Activated CD4-positive, alpha-beta T cell treated with anti-CD3 and anti-CD28 coated beads, Interleukin-2, amount 50 U/mL, for 1 hour (primary cell): Measurements from ENCODE around the gene FAM111B.
"Not testable (repeated sequence)": the region's sequence is repeated elsewhere in the genome, so short reads cannot be mapped to it uniquely, and the experiment has no call there.

ENCODE experiments used
- DNase-seq: peaks from one replicate; pipeline ENCODE4 v3.0.0-alpha.2; 2020

The FAM111B gene

DNA sequence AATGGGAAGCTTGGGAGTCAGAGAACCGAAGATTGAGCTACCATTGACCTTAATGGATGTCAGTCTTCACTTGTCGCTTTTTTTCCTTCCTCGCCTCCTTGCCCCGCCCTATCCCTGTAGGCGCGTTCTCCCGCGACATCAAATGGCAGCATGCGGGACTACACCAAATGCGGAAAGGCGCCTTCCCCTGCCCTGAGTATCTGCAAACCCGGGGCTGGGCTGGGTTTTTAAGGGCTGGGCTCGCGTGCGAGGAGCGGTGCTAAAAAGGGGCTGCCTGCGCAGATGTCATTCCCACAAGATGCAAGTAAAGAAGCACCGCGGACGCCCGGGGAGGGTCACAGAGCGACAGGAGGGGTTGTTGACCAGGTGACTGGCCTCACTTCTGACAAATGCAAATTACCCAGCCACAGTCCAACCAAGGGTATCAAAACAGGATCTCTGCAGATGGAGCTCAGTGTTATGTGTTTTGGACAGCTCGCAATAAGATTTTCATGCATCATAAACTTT is 4.7 kb upstream of the FAM111B start:
- peak; percentile 48 for DNase-seq

DNA sequence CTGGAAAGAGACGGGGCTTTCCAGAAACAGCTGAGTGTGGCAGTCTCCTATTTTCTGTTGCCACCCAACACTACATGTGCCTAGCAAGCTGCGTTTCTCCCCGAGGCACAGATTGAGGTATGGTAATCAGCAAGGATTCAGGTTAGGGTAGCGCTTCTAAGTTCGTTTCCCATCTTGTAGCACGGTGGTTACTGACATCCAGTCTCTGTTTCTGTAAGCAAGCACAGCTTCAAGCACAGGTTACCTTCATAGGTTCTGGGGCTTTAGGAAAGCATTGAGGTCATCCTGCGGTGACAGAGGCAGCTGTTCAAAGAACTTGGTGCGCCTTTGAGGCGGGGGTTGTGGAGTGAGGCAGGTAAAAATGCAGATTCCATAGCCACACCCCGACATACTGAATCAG is 684 bp downstream of the FAM111B start:
- peak; percentile 13 for DNase-seq

DNA sequence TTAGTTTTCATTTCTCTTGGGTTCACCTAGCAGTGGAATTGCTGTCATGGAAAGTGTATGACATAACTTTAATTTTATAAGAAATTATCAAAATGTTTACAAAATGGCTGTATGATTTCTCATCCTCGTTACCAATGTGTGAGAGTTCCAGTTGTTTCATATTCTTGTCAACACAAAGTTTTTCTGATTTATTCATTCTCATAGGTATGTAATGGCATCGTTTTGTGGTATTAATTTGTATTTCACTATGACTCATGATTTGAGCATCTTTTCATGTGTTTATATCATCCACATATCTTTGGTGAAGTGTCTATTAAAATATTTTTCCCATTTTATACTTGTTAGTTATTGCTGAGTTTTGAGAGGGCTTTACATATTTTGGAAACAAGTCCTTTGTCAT is 5.5 kb downstream of the FAM111B start:
- DNase-seq: no peak

DNA sequence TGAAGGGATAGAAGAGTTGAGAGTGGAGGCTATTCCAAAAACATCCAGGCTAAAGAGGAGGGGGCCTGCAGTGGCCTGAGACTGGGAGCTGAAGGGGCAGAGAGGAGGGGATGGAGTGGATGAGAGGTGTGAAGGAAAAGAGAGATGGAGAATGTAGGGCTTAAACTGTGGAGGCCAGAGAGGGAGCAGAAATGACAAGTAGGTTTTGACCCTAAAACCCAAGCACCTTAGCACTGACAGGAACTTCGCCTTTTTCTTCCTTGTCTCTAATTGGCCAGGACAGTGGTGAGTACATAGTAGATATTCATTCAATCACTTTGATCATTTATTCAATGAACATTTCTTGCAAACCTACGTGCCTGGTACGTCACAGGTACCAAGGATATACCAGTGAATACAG is 7.3 kb downstream of the FAM111B start:
- DNase-seq: no peak

- no peak for DNase-seq
These were observed 8.5 kb downstream of the FAM111B start for GRCh38 chr11:59115553-59115952.

DNA sequence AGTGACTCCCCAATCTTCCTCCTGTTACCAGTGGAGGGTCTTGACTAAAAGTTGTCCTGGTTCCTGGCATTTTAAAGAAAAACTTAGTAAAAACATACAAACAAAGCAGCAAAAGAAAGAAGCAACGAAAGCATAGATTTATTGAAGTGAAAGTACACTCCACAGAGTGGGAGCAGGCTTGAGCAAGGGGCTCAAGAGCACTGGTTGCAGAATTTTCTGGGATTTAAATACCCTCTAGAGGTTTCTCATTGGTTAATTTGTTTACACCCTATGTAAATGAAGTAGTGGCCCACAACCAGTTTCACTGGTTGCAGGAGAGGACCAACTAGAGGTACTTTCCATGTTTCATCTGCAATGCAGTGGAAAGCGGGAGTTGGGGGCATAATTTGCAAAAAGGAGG is 10.7 kb downstream of the FAM111B start:
- DNase-seq: no peak

- no peak for DNase-seq
These were observed 12.8 kb downstream of the FAM111B start for GRCh38 chr11:59119826-59120225.

- DNase-seq: peak; percentile 88
These were observed 28.8 kb downstream of the FAM111B start for GRCh38 chr11:59135648-59136461.

- DNase-seq: not testable (repeated sequence)
These were observed 29.5 kb downstream of the FAM111B start for GRCh38 chr11:59136551-59136950.

DNA sequence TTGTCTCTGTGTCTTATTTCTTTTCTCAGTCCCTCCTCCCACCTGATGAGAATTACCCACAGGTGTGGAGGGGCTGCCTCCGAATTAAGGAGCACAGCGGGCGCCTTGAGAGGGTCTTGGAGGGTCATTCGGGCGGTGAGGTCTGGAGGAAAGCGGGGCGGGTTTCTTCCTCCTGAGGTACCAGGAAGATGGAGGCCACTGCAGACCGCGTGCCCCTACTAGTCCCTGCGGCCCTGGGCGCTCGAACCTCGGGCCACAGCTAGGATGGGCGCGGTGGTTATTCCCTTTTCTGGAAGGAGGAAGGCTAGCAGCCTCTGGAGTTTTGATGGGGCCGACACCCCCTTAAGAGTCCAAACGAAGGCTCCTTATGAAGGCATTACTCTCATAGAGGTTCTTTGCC is 30.2 kb downstream of the FAM111B start:
- no peak for DNase-seq

- DNase-seq: no peak
These were observed 31.6 kb downstream of the FAM111B start for GRCh38 chr11:59138643-59139042.

DNA sequence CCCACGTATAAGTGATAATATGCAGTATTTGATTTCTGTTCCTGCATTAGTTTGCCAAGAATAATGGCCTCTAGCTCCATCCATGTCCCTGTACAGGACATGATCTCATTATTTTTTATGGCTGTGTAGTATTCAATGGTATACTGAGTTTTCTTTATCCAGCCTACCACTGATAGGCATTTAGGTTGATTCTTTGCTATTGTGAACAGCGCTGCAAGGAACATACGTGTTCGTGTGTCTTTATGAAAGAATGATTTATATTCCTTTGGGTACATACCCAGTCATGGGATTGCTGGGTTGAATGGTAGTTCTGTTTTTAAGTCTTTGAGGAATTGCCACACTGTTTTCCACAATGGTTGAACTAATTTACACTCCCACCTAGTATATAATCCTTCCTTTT is 34.2 kb downstream of the FAM111B start:
- DNase-seq: no peak

DNA sequence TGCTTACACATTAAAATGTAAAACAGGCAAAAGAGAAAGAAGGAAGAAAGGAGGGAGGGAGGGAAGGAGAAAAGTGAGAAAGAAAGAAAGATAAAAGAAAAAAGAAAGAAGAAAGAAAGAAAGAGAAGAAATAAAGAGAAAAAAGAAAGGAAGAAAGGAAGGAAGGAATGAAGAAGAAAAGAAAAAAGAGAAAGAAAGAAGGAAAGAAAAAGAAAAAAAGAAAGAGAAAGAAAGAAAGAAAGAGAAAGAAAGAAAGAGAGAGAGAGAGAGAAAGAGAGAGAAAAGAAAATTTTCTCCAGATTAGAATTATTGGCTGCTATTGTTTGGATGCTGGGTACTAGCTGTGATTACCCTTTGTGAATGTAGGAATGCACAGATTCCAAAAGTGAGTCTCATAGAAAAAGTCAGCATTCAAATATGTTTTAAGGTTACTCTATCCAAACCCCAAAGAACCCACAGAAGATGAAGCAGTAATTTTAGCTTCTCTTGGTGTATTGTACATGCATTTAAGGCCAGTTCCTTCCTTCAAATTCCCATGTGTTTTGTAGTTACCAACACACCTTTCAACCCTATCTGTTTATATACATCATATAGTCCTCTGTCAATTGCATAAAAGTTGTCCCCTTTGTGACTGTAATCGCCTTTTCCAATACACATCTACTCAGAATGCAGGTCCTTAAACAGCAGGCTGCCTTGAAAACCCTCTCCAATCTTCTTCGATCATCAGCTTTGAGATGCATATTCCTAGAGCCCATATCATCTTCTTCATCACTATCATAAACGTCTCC is 34.8 kb downstream of the FAM111B start:
- no peak for DNase-seq

GRCh38 chr11:59142530-59143507 is 35.8 kb downstream of the FAM111B start, which contains the start of gene FAM111A:
TSS of gene FAM111A (plus strand) at chr11:59142856. CDS start at chr11:59148873, 6,017 bp downstream.
- peak; percentile 81 for DNase-seq

GRCh38 chr11:59144096-59144495 is 37.1 kb downstream of the FAM111B start:
- no peak for DNase-seq

GRCh38 chr11:59144579-59145345 is 37.7 kb downstream of the FAM111B start:
- peak; percentile 58 for DNase-seq

DNA sequence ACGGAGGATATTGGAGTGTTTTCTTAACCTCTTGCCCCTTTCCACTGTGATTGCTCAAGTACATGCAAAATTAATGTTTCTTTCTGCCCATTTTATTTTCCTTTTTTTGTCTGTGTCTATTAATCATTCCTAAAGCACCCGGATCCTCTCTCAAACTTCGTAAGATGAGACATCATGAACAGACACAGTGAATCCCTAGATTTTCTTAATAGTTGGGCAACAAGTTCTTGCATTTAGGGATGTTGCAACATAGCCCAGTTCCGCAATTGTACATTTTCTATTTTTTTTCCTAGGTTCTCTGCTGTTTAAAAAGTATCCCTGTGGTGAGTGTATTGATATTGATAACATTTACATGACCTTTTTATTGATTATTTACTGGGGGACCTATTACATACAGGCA is 38.5 kb downstream of the FAM111B start:
- no peak for DNase-seq

- no peak for DNase-seq
These were observed 44.7 kb downstream of the FAM111B start for GRCh38 chr11:59151761-59152160.

GRCh38 chr11:59152312-59152951 is 45.4 kb downstream of the FAM111B start:
- no peak for DNase-seq

DNA sequence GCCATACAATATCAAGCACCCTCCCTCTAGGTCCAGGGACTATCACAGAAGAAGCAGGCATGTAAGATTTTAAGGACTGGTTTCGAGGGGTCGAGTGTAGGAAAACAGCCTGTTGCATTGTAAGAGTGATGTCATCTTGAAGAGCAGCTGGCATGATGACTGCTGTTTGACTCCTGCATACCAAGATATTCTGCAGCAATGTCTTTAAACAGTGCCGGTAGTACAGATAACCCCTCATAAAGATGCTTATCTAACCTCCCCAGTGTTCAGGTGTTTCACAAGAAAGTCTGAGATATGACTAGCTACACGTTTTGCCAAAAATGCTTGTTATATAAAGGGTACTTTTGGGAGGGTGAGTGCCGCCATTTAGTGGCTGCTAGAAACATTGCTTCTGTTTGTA is 47.6 kb downstream of the FAM111B start:
- DNase-seq: no peak

DNA sequence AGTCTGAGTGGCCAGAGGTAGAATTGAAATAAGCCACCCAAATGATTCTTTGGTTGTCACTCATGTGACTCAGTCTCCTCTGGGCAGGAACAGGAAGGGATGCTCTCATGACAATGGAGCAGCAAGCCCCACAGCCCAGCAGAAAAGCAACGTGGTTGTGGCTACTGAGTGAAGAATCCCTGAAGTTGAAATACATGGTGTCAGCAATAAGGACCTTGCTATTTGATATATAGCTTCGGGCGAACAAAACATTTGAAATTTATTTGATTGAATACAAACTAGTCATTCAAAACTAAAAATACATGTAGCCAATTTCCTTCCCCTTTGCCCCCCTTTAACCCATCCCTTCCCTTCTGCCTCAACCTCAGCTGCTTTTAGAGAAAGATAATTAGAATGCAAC is 50.4 kb downstream of the FAM111B start:
- no peak for DNase-seq
